ENCODE results near the gene IVD. TPM values are rescaled to one million over a fixed set of nuclear protein-coding genes. Genes with fewer than 3 reads are reported as not detected.

Gene IVD
- total RNA-seq, 1 experiment from 2014 or later = 51.8 TPM

DNA sequence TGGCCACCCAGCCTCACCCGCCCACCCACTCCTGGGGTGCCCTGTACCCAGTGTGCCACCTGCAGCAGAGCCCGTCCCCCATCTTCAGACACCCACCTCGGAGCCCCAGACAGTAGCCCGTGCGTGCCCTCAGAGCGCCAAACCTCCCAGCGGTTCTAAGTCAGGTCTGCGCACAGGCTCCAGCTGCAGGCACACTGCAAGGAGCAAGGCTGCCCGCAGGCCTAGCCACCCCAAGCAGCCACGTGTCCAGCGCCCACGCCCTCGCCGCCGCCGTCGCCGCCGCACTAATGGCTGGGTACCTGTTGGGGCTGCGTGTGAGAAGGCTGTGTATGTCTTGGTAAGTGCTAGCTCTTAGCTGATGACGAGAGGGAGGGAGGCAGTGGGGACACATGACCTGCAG lies 56.4 kb downstream of the IVD start:
- Histone ChIP-seq H3K4me1 (ENCODE audit: insufficient read depth, low read length, poor library complexity, severe bottlenecking) (no peaks in the 10 kb centered on the region), H3K36me3 (ENCODE audit: insufficient read depth, low read length, poor library complexity, severe bottlenecking) (peaks cover 35% of the 10 kb centered on the region), H3K4me3 (ENCODE audit: low read depth, low read length, poor library complexity, severe bottlenecking) (no peak overlapping the region), H3K9me3 (ENCODE audit: low read depth, low read length, poor library complexity, severe bottlenecking) (no peaks in the 10 kb centered on the region), H3K27me3 (replicated peaks; ENCODE audit: insufficient read depth, low read depth, low read length, poor library complexity) (no peaks in the 10 kb centered on the region), H3K27ac (ENCODE audit: low read depth, low read length, poor library complexity, severe bottlenecking) (no peak overlapping the region)
- intact Hi-C loops (cut with micrococcal nuclease; ENCODE audit: unreplicated experiment) = no loop called here
- no TSS peak for BruUV-seq (replicated peaks)
- no peak for DNase-seq (ENCODE audit: low spot score)
- ChIA-PET POLR2A (ENCODE audit: low non-redundant PET) (no interaction called here), CTCF (no interaction called here)
- TF ChIP-seq EZH2 (IDR thresholded peaks at IDR 0.05; ENCODE audit: borderline replicate concordance, low read depth, low read length, poor library complexity, severe bottlenecking) = no peak
- TF ChIP-seq, protein P1, sequence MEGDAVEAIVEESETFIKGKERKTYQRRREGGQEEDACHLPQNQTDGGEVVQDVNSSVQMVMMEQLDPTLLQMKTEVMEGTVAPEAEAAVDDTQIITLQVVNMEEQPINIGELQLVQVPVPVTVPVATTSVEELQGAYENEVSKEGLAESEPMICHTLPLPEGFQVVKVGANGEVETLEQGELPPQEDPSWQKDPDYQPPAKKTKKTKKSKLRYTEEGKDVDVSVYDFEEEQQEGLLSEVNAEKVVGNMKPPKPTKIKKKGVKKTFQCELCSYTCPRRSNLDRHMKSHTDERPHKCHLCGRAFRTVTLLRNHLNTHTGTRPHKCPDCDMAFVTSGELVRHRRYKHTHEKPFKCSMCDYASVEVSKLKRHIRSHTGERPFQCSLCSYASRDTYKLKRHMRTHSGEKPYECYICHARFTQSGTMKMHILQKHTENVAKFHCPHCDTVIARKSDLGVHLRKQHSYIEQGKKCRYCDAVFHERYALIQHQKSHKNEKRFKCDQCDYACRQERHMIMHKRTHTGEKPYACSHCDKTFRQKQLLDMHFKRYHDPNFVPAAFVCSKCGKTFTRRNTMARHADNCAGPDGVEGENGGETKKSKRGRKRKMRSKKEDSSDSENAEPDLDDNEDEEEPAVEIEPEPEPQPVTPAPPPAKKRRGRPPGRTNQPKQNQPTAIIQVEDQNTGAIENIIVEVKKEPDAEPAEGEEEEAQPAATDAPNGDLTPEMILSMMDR (conservative IDR thresholded peaks at IDR 0.05; ENCODE audit: low read depth, low read length) = no peak

DNA sequence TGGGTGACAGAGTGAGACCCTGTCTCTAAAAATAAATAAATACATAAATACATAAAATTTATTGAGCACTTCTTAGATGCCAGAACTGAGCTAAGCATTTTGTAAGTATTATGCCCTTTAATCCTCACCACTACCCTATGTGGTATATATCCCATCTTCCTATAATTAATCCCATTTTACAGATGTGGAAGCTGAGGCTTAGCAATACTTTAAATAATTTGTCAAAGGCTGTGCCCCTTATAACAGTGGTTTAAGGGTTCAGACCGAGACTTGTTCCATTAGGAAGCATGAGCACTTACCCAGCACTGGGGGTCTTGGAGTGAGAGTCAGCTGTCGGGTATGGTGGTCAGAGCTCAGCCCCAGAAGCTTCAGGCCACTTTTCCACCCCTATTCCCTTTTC lies 57.7 kb downstream of the IVD start:
- TF ChIP-seq EZH2 (IDR thresholded peaks at IDR 0.05; ENCODE audit: borderline replicate concordance, low read depth, low read length, poor library complexity, severe bottlenecking) = no peak
- TF ChIP-seq, protein P1 (conservative IDR thresholded peaks at IDR 0.05; ENCODE audit: low read depth, low read length) = no peak
- POLR2A ChIA-PET (ENCODE audit: low non-redundant PET) = no interaction called here
- Histone ChIP-seq H3K36me3 (ENCODE audit: insufficient read depth, low read length, poor library complexity, severe bottlenecking) (peaks cover 35% of the 10 kb centered on the region), H3K27ac (ENCODE audit: low read depth, low read length, poor library complexity, severe bottlenecking) (no peak overlapping the region), H3K27me3 (replicated peaks; ENCODE audit: insufficient read depth, low read depth, low read length, poor library complexity) (no peaks in the 10 kb centered on the region), H3K9me3 (ENCODE audit: low read depth, low read length, poor library complexity, severe bottlenecking) (no peaks in the 10 kb centered on the region), H3K4me3 (ENCODE audit: low read depth, low read length, poor library complexity, severe bottlenecking) (no peak overlapping the region), H3K4me1 (ENCODE audit: insufficient read depth, low read length, poor library complexity, severe bottlenecking) (no peaks in the 10 kb centered on the region)
- CTCF ChIA-PET = no interaction called here
- BruUV-seq (replicated peaks) = no TSS peak
- DNase-seq (ENCODE audit: low spot score) = no peak
- intact Hi-C loops (cut with micrococcal nuclease; ENCODE audit: unreplicated experiment) = no loop called here

DNA sequence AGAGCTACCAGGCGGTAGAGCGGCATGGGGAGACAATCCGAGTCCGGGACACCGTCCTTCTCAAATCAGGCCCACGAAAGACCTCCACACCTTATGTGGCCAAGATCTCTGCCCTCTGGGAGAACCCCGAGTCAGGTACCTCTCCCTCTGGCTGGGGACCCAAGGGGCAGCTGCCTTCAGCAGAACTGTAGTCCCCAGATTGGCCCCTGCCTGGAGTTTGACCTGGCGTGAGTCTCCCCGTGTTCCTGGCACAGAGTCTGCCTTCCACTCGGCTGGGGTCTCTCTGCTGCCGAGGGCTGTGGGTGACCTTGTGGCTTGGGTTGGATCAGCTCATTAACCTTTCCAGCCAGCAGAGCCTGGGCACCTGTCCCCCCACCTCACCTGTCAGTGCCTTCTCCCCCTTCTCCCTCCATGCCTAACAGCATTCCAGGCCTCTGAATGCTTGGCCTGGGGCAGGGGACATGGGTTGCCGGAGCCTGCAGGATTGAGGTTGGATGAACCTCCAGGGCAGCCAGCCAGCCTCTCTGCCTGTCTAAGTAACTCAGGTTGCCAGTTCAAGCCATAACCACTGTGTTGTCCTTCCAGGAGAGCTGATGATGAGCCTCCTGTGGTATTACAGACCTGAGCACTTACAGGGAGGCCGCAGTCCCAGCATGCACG lies 58.4 kb downstream of the IVD start:
- CTCF ChIA-PET = no interaction called here
- H3K9me3 ChIP-seq (ENCODE audit: low read depth, low read length, poor library complexity, severe bottlenecking) = no peaks in the 10 kb centered on the region
- no peaks in the 10 kb centered on the region for H3K27me3 ChIP-seq (replicated peaks; ENCODE audit: insufficient read depth, low read depth, low read length, poor library complexity)
- BruUV-seq (replicated peaks) = no TSS peak
- intact Hi-C loops (cut with micrococcal nuclease; ENCODE audit: unreplicated experiment) = no loop called here
- no peak for TF ChIP-seq EZH2 (IDR thresholded peaks at IDR 0.05; ENCODE audit: borderline replicate concordance, low read depth, low read length, poor library complexity, severe bottlenecking)
- TF ChIP-seq, protein P1 (conservative IDR thresholded peaks at IDR 0.05; ENCODE audit: low read depth, low read length) = no peak
- POLR2A ChIA-PET (ENCODE audit: low non-redundant PET) = no interaction called here
- DNase-seq (ENCODE audit: low spot score) = no peak
- H3K36me3 ChIP-seq (ENCODE audit: insufficient read depth, low read length, poor library complexity, severe bottlenecking) = peaks cover 32% of the 10 kb centered on the region
- no peak overlapping the region for H3K4me3 ChIP-seq (ENCODE audit: low read depth, low read length, poor library complexity, severe bottlenecking)
- H3K27ac ChIP-seq (ENCODE audit: low read depth, low read length, poor library complexity, severe bottlenecking) = no peak overlapping the region
- H3K4me1 ChIP-seq (ENCODE audit: insufficient read depth, low read length, poor library complexity, severe bottlenecking) = no peaks in the 10 kb centered on the region
